Measurements from ENCODE around the gene COL4A2. TPM values are rescaled to one million over a fixed set of nuclear protein-coding genes. Genes with fewer than 3 reads are reported as not detected.

COL4A2 gene
- total RNA-seq, 1 donor from 2014 or later, result 1,736 TPM

- no peak overlapping the region for H3K4me3 ChIP-seq (ENCODE audit: low read depth, low read length)
- no peak for DNase-seq (ENCODE audit: low read depth)
- no peaks in the 10 kb centered on the region for H3K27me3 ChIP-seq (ENCODE audit: control insufficient read depth, insufficient read depth, low read length)
- TF ChIP-seq CTCF (IDR thresholded peaks at IDR 0.05; ENCODE audit: insufficient read depth, low read length, poor library complexity, severe bottlenecking), result no peak
- H3K36me3 ChIP-seq (ENCODE audit: control insufficient read depth, insufficient read depth, low read length), result peaks cover 7% of the 10 kb centered on the region
These were observed 150.9 kb downstream of the COL4A2 start for GRCh38 chr13:110458017-110458416.

- no peak overlapping the region for H3K4me3 ChIP-seq (ENCODE audit: low read depth, low read length)
- no peaks in the 10 kb centered on the region for H3K27me3 ChIP-seq (ENCODE audit: control insufficient read depth, insufficient read depth, low read length)
- DNase-seq (ENCODE audit: low read depth), result no peak
- no peak for TF ChIP-seq CTCF (IDR thresholded peaks at IDR 0.05; ENCODE audit: insufficient read depth, low read length, poor library complexity, severe bottlenecking)
- peaks cover 7% of the 10 kb centered on the region for H3K36me3 ChIP-seq (ENCODE audit: control insufficient read depth, insufficient read depth, low read length)
These were observed 151.7 kb downstream of the COL4A2 start for GRCh38 chr13:110458594-110459365.

- no peak overlapping the region for H3K4me3 ChIP-seq (ENCODE audit: low read depth, low read length)
- DNase-seq (ENCODE audit: low read depth), result no peak
- peaks cover 10% of the 10 kb centered on the region for H3K36me3 ChIP-seq (ENCODE audit: control insufficient read depth, insufficient read depth, low read length)
- no peak for TF ChIP-seq CTCF (IDR thresholded peaks at IDR 0.05; ENCODE audit: insufficient read depth, low read length, poor library complexity, severe bottlenecking)
- no peaks in the 10 kb centered on the region for H3K27me3 ChIP-seq (ENCODE audit: control insufficient read depth, insufficient read depth, low read length)
These were observed 155.0 kb downstream of the COL4A2 start for GRCh38 chr13:110462091-110462490.

- no peak for DNase-seq (ENCODE audit: low read depth)
- H3K4me3 ChIP-seq (ENCODE audit: low read depth, low read length), result no peak overlapping the region
- H3K27me3 ChIP-seq (ENCODE audit: control insufficient read depth, insufficient read depth, low read length), result no peaks in the 10 kb centered on the region
- peaks cover 6% of the 10 kb centered on the region for H3K36me3 ChIP-seq (ENCODE audit: control insufficient read depth, insufficient read depth, low read length)
- no peak for TF ChIP-seq CTCF (IDR thresholded peaks at IDR 0.05; ENCODE audit: insufficient read depth, low read length, poor library complexity, severe bottlenecking)
These were observed 156.1 kb downstream of the COL4A2 start for GRCh38 chr13:110463156-110463555.

GRCh38 chr13:110463871-110464510 is 156.9 kb downstream of the COL4A2 start:
- DNase-seq (ENCODE audit: low read depth), result no peak
- H3K36me3 ChIP-seq (ENCODE audit: control insufficient read depth, insufficient read depth, low read length), result peaks cover 5% of the 10 kb centered on the region
- TF ChIP-seq CTCF (IDR thresholded peaks at IDR 0.05; ENCODE audit: insufficient read depth, low read length, poor library complexity, severe bottlenecking), result no peak
- H3K4me3 ChIP-seq (ENCODE audit: low read depth, low read length), result no peak overlapping the region
- no peaks in the 10 kb centered on the region for H3K27me3 ChIP-seq (ENCODE audit: control insufficient read depth, insufficient read depth, low read length)
